Subcutaneous abdominal adipose tissue (tissue), 5 donors: ENCODE data around the gene ARGLU1.

Experiments used
- H3K27ac ChIP-seq: one replicate; pipeline ENCODE4 v1.7.0; 2013; ENCODE audit warnings: low read depth, mild to moderate bottlenecking, inconsistent platforms, low read length, moderate library complexity
- H3K27me3 ChIP-seq, 5 donors: one replicate each; pipeline ENCODE4 v1.7.0; 2013; ENCODE audit warnings: low read length in 5 of 5, inconsistent platforms in 1 of 5; ENCODE audit not compliant: control insufficient read depth in 5 of 5, insufficient read depth in 4 of 5
- H3K36me3 ChIP-seq, 5 donors: one replicate each; pipeline ENCODE4 v1.7.0; 2013; ENCODE audit warnings: low read length in 5 of 5; ENCODE audit not compliant: control insufficient read depth in 5 of 5, insufficient read depth in 5 of 5
- H3K4me1 ChIP-seq, 5 donors: one replicate each; pipeline ENCODE4 v1.7.0; 2013; ENCODE audit warnings: low read length in 5 of 5, mild to moderate bottlenecking in 3 of 5, moderate library complexity in 1 of 5; ENCODE audit not compliant: control insufficient read depth in 5 of 5, insufficient read depth in 5 of 5
- H3K4me3 ChIP-seq, 5 donors: one replicate each; pipeline ENCODE4 v1.7.0; 2013; ENCODE audit warnings: low read length in 5 of 5, low read depth in 1 of 5
- H3K9ac ChIP-seq, 5 donors: one replicate each; pipeline ENCODE4 v1.7.0; 2013; ENCODE audit warnings: low read length in 5 of 5, mild to moderate bottlenecking in 4 of 5, moderate library complexity in 3 of 5
- H3K9me3 ChIP-seq, 5 donors: one replicate each; pipeline ENCODE4 v1.7.0; 2013; ENCODE audit warnings: low read length in 5 of 5; ENCODE audit not compliant: control insufficient read depth in 5 of 5
- donor health status: healthy.
- donor health status: healthy.
- donor health status: healthy.
- donor health status: healthy.
- donor health status: healthy.

The ARGLU1 gene

GRCh38 chr13:106533943-106534638 lies 33.8 kb downstream of the ARGLU1 start:
- H3K27ac ChIP-seq: peak overlapping the region; percentile 72
- peaks cover 0 to 45% (median 31%) of the 10 kb centered on the region in 5 donors for H3K4me1 ChIP-seq
- H3K27me3 ChIP-seq: no peaks in the 10 kb centered on the region
- H3K4me3 ChIP-seq: peak overlapping the region; percentile 70 to 85 (median 82)
- no peaks in the 10 kb centered on the region for H3K36me3 ChIP-seq
- no peaks in the 10 kb centered on the region for H3K9me3 ChIP-seq
- H3K9ac ChIP-seq: peak overlapping the region in 4 of 5 donors; percentile 43 to 81 (median 76)

GRCh38 chr13:106533101-106533942 lies 34.6 kb downstream of the ARGLU1 start:
- Histone ChIP-seq H3K4me1 (peaks cover 0 to 47% (median 31%) of the 10 kb centered on the region in 5 donors), H3K9ac (peak overlapping the region in 4 of 5 donors; percentile 43 to 81 (median 76)), H3K27ac (peak overlapping the region; percentile 72)

DNA sequence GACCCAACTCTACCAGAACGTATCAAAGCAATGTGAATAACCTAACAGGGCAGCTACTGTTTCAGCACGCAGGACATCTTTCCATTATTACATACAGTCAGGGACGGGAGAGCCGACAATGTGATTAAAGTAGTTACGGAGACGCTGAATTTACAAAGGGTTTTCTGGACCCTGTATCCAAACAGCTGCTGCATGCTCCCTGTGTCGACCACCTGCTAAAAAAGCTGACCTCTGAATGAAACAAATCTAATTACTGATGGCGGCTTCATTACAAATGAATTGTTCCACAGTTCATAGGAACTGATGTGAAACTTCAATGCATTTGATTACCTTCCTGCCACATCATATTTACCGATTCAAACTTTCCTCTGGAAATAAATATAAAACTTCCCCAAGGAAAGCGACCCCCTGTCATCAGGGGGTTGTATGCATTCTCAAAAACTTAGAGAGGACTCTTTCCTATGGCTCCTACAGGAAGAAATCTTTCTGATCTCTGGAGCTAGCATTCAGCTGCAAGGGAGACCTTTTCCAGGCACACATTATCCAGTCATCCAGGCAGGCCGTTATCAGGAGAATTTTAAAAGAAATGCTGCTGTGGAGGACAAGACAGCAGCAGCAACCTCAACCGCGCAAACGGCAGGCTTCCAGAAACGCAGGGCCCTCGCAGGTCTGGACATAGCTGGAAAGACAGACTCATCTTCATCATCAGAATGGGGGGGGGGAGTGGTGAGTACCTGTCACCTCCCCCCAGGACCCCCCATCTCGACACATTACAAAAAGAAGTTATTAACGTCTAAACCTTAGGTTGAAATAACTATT lies 35.6 kb downstream of the ARGLU1 start:
- no peak overlapping the region for H3K27ac ChIP-seq
- peaks cover 0 to 50% (median 31%) of the 10 kb centered on the region in 5 donors for H3K4me1 ChIP-seq

More at GRCh38 chr13:106533101-106533942, 34.6 kb downstream of the ARGLU1 start:
- Histone ChIP-seq H3K27me3 (no peaks in the 10 kb centered on the region), H3K4me3 (peak overlapping the region; percentile 70 to 85 (median 82)), H3K9me3 (no peaks in the 10 kb centered on the region), H3K36me3 (no peaks in the 10 kb centered on the region)

GRCh38 chr13:106530980-106531481 lies 36.9 kb downstream of the ARGLU1 start:
- H3K27ac ChIP-seq: no peak overlapping the region
- H3K4me3 ChIP-seq: peak overlapping the region in 3 of 5 donors; percentile 2 to 85 (median 84)
- H3K36me3 ChIP-seq: peaks cover 0 to 2% (median 0%) of the 10 kb centered on the region in 5 donors
- H3K9ac ChIP-seq: no peak overlapping the region
- no peaks in the 10 kb centered on the region for H3K27me3 ChIP-seq
- H3K9me3 ChIP-seq: no peaks in the 10 kb centered on the region
- H3K4me1 ChIP-seq: peaks cover 0 to 46% (median 27%) of the 10 kb centered on the region in 5 donors

More for the DNA sequence above, 35.6 kb downstream of the ARGLU1 start:
- H3K4me3 ChIP-seq: peak overlapping the region in 4 of 5 donors; percentile 63 to 85 (median 83)
- H3K9ac ChIP-seq: peak overlapping the region in 2 of 5 donors; percentile 37 to 63
- H3K27me3 ChIP-seq: no peaks in the 10 kb centered on the region
- H3K36me3 ChIP-seq: peaks cover 0 to 2% (median 0%) of the 10 kb centered on the region in 5 donors
- no peaks in the 10 kb centered on the region for H3K9me3 ChIP-seq

GRCh38 chr13:106530171-106530851 lies 37.6 kb downstream of the ARGLU1 start:
- peak overlapping the region in 2 of 5 donors; percentile 84 to 85 for H3K4me3 ChIP-seq
- peaks cover 0 to 2% (median 0%) of the 10 kb centered on the region in 5 donors for H3K36me3 ChIP-seq
- no peaks in the 10 kb centered on the region for H3K27me3 ChIP-seq
- no peaks in the 10 kb centered on the region for H3K9me3 ChIP-seq
- no peak overlapping the region for H3K9ac ChIP-seq
- H3K27ac ChIP-seq: no peak overlapping the region
- peaks cover 0 to 50% (median 23%) of the 10 kb centered on the region in 5 donors for H3K4me1 ChIP-seq

DNA sequence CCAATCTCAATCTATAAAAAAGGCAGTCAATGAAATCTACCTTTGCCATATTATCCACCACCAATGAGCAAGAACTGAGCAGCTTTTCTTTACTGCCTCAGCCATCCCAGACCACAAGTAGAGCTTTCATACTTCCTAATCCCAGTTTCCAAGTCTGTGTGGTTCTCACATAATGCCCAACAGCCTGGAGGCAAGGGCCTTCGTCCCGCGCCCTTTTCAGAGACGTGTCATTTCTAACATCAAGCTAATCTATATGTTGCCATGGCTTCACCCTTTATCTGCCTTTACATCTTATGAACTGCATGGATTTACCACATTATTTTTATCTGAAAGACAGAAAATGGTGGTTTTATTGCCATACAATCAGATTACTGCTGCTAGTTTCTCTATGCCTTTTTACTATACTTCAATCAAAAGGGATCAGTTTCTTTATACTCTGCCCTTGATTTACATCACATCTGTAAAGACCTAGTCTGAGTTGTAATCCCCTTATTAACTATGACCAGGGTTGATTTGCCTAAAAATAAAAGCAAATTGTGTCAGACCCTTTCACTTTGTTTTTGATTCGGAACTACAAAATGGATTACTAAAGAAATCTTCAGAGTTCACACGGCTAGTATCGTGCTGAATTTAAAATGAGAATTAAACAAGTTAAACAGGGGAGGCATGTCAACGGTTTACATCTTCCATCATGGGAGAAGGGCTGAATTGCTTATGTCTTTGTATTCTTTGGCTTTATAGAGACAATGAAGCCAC lies 38.3 kb downstream of the ARGLU1 start:
- no peak overlapping the region for H3K4me3 ChIP-seq
- H3K4me1 ChIP-seq: peaks cover 0 to 50% (median 20%) of the 10 kb centered on the region in 5 donors
- no peaks in the 10 kb centered on the region for H3K27me3 ChIP-seq
- no peak overlapping the region for H3K9ac ChIP-seq
- H3K27ac ChIP-seq: no peak overlapping the region
- no peaks in the 10 kb centered on the region for H3K9me3 ChIP-seq
- H3K36me3 ChIP-seq: peaks cover 0 to 2% (median 0%) of the 10 kb centered on the region in 5 donors

- Histone ChIP-seq H3K27me3 (no peaks in the 10 kb centered on the region), H3K4me1 (peaks cover 0 to 44% (median 13%) of the 10 kb centered on the region in 5 donors), H3K9ac (no peak overlapping the region), H3K36me3 (peaks cover 0 to 2% (median 0%) of the 10 kb centered on the region in 5 donors), H3K27ac (no peak overlapping the region), H3K9me3 (no peaks in the 10 kb centered on the region), H3K4me3 (no peak overlapping the region)
Measured at GRCh38 chr13:106528718-106529414, 39.1 kb downstream of the ARGLU1 start.

- Histone ChIP-seq H3K4me3 (no peak overlapping the region), H3K4me1 (peaks cover 0 to 46% (median 5%) of the 10 kb centered on the region in 5 donors), H3K27ac (no peak overlapping the region)
Measured at GRCh38 chr13:106527826-106528225, 40.1 kb downstream of the ARGLU1 start.

More at GRCh38 chr13:106527826-106528225, 40.1 kb downstream of the ARGLU1 start:
- Histone ChIP-seq H3K27me3 (no peaks in the 10 kb centered on the region), H3K36me3 (peaks cover 0 to 2% (median 0%) of the 10 kb centered on the region in 5 donors), H3K9me3 (no peaks in the 10 kb centered on the region), H3K9ac (no peak overlapping the region)
